ENCODE measurements around the gene IL1RAP.
"Not testable (repeated sequence)": the region's sequence is repeated elsewhere in the genome, so short reads cannot be mapped to it uniquely, and the experiment has no call there.

Gene IL1RAP

DNA sequence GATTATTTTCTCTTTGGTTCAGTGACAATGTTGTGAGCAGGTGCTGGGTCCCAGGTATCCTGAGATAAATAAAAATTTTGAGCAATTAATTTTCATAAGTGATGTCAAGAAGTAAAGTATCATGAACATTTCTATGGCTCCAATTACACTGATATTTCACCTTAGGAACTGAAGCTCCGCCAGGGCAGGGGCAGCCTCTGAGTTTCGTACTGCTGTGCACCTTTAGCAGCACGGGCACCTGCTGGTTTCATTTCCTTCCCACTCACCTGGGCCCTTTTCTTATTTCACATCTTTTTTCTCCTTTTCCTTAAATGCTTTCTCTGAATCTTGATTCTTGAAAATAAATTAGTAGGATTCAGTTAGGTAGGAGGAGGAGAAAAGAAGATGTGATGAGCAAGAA, 1.2 kb upstream of the IL1RAP start:
- DNase-seq: no peak

DNA sequence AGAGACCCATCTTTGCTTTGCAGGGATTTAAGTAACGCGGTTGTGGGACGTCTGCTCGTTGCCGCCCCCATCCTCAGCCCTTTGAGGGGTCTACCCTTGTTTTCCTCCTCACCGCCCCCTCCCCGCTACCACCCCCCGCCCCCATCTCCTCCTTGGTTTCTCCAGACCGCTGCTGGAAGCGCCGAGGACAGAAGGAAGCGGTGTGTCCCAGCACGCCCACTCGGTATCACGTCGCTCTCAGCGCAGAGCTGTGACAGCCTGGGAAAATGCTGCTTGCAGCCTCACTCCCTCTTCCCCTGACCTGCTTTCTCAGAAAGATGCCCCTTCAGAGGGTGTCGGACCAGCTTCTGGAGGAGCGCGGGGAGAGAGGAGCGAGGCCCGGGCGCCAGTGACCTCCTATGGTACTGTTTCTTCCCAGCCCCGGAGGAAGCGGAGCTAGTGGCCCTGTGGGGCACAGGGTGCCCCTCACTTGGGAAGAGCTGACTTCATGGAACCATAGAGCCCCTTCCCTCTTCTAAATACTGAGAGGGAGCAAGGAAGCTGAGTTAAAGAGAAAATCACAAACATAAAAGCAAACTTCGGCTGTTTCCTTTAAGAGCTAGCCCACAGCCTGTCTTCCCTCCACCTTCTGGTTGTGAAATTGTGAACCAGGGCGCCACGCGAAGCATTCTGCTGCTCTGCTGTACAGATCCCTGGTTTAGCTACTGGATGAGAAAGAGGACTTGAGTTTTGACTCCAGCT, 698 bp downstream of the IL1RAP start:
- DNase-seq: no peak

DNA sequence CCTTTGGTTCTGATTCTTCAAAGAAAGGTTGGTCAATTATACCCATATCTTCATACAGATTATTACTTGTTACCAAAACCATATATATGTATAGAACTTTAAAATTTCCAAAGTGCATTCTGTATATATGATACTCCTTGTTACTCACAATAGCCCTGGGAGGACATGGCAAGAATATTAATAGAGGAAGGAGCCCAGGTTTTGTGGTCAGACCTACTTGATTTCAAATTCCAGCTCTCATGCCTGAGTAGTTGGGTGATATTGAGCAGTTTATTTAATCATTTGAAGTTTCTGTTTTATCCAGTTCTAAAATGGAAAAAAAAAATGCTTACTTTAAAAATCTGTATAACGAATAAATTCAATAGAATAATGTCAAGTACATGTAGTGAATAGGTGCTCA, 2.5 kb downstream of the IL1RAP start:
- no peak for DNase-seq

DNA sequence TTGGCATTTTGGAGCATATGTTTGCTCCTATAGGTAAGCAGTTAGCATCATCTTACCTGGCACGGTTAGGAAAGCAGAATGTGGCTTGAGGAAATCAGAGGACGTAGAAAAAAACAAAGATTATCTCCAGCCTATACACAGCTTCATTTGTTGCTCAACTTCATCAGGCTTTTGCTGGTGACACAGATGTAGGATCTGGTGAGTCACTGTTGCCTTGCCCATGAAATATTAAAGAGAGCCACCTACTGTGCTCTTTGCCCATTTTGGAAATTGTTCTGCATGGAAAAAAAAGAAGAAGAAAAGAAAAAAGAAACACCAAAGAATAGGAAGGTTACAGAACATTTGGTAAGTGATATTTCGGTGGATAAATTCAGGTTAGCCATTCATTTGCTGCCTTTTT, 3.8 kb downstream of the IL1RAP start:
- DNase-seq: no peak

DNA sequence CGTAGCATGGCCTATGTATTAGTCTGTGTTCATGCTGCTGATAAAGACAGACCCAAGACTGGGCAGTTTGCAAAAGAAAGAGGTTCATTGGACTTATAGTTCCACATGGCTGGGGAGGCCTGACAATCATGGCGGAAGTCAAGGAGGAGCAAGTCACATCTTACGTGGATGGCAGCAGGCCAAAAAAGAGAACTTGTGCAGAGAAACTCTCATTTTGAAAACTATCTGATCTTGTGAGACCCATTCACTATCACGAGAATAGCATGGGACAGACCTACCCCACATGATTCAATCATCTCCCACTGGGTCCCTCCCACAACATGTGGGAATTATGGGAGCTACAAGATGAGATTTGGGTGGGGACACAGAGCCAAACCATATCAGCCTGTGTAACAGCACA, 4.6 kb downstream of the IL1RAP start:
- not testable (repeated sequence) for DNase-seq

DNA sequence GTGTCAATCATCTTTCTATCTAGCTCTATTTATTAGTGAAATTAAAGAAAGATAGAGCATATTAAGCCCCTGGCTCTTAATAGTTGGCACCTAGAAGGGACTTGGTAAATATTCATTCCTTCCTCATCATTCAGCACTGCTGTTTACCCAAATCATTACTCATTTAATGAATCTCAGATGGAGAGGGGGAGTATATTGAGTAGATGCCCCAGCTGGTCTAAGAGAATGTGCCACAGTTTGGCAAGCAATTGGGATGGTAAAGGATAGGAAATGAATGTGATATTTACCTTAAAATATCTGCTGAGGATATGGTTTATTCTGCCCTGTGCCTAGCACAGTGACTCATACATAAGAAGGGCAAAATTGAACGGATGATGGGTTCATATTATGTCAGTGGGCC, 6.0 kb downstream of the IL1RAP start:
- DNase-seq: no peak

DNA sequence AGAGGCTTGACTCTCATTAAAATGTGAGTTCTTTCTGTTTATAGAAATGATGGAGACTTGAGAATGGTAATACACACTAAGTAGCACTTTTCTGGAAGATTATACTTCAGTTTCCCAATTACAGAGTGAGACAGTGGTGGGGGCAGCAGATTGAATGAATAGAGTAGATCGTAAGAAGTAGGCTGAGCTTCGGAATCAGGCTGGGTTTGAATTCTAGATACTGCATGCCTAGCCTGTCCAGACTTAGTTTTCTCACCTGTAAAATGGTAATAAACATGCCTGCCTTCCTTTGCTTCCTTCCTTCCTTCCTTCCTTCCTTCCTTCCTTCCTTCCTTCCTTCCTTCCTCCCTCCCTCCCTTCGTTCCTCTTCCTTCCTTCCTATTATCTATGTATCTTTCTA, 8.1 kb downstream of the IL1RAP start:
- DNase-seq: no peak

DNA sequence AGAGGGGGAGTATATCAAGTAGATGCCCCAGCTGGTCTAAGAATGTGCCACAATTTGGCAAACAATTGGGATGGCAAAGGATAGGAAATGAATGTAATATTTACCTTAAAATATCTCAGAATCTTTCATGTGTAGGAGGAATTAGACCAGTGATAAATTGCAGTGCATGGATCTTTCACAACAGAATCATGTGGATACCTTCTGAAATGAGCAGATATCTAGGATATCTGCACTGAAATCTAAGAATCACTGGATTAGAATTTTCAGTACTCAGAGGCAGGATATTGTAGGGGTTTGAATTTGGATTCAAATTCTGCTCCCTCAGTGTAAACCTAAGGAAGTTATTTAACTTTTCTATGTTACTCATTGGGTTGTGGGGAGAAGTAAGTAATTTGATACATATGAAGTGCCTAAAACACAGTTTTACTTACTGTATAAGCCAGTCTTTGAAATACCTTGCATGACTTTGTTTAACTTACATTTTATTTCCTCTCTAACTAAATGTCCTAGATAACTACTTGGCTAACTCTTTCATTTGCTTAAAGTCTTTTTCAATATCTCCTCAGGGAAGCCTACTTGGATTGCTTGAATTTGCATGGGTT, 8.8 kb downstream of the IL1RAP start:
- DNase-seq: no peak

DNA sequence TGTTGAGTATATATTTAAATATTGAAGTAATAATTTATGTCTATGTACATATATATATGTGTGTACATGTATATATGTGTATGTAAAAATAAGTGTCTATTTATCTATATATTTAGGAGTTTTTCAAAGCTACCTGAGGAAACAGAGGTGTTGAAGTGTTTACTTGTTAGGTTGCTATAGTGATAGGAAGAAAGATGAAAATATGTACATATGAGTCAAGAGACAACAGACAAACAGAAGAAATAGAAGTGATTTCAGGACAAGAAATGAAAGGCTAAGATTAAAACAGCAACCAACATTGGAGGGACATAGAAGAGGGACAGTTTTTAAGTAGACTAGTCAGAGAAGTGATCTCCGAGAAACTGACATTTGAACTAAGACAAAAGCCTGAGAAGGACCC, 11.1 kb downstream of the IL1RAP start:
- DNase-seq: no peak

DNA sequence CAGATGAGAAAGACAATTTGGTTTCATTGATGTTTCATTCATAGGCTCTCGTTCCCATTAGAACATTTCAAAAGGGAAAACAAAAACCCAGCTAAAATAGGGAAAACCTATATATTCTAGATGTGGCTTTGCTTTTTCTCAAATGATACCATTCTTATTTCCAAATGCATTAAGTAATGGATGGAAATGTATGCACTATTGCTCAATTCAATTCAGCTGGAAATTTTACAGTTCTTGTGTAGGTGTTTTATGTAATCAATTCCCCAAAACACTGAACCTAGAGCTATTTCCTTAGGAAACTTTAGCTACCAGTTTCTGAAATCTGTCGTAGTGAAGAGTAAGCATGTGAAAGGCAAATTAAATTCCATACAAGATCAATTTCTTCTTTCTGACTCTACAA, 11.7 kb downstream of the IL1RAP start:
- DNase-seq: no peak

DNA sequence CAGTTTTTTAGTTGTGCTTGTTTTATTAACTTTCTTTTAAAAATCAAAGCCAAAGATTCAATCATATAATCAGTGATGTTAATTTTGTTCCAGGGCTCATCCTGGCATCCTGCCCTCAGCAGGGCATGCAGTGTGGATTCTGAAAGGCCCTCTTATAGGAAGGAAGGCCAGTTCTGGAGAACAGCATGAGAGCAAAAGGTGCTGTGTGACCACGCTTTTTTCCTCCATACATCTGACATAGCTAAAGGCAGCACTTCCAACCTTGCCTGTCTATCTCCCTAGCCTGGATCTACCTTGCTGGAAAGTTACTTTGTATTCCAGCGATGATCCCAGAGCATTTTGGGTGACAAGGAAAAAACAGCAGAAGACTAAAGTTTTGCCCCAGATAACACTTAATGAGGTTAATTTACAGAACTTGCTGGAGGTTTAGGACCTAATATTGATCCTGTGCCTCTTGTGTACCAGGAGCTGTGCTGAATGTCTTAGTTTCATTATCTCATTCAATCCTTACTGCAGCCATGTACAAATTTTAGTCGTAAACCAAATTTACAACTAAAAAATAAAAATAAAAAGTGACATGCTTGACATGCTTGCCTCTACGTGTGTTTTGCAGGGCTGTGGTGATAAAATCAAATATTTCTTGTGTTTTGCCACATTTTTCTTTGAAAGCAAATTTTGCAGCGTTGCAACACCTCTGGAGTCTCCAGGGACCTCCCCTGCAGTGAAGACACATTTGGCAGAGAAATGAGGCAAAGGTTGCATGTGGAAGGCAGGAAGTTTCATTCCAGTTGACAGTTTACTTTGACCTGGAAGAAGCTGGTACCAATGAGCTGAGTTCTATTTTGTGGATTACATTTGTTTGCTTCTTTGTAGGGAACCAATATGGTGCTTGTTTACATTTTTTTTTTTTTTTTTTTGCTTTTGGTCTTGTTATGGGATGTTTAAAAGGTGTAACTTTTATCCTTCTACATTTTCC, 13.2 kb downstream of the IL1RAP start:
- DNase-seq: no peak

DNA sequence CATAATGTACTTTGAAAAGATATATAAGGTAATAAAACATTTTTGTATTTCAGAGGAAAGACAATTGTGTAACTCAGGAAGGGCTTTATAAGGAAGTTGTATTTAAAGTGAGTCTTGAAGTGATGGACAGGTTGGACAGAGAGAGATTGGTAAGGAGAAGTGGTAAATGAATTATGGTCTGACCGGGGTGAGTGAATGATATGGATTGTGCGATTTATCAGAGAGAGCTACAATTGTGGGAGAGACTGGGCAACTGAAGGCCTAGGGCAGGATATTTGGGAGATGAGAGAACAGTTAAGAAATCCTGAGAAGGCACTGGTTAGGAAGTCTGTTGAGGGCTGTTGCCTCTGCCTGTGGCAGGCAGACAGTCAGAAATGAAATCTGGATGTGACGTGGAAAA, 14.8 kb downstream of the IL1RAP start:
- DNase-seq: no peak

DNA sequence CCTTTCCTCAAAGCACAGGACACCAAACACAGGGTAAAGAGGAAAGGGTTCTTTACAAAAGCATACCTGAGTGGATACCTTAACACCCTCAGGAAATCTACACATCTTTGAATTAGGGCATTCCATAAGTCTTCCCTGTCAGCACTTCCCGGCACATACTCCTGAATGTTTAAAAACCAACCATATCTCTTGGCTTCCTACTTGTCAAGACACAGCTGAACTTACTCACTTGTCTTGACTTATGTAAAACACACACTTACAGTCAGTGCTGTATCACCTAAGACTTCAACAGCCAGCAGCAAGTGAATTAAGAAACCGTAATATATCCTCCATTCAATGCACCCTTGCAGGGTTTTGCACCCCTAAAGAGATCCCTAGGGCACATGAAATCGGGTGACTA, 17.5 kb downstream of the IL1RAP start:
- DNase-seq: no peak

DNA sequence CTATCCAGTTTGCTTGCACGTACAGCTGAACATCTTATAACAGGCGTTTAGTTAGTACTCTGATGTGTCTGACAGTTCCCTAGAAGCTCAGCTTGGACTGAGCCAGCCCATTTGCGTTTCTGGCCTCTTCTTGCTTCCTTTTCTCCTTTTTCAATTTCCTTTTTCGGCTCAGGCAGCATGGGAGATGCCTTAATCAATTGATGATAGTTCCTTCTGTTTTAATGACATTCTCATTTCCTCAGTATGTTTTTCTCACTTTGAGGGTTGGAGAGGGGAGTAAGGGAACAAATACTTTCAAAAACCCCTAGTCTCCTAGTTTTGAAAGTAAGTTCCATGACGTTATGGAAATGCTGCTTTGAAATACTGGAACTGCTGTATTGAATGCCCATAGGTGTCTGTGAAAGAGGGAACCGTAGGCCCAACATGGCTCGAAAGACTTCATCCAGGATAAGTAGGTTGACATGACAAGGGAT, 18.9 kb downstream of the IL1RAP start:
- no peak for DNase-seq

DNA sequence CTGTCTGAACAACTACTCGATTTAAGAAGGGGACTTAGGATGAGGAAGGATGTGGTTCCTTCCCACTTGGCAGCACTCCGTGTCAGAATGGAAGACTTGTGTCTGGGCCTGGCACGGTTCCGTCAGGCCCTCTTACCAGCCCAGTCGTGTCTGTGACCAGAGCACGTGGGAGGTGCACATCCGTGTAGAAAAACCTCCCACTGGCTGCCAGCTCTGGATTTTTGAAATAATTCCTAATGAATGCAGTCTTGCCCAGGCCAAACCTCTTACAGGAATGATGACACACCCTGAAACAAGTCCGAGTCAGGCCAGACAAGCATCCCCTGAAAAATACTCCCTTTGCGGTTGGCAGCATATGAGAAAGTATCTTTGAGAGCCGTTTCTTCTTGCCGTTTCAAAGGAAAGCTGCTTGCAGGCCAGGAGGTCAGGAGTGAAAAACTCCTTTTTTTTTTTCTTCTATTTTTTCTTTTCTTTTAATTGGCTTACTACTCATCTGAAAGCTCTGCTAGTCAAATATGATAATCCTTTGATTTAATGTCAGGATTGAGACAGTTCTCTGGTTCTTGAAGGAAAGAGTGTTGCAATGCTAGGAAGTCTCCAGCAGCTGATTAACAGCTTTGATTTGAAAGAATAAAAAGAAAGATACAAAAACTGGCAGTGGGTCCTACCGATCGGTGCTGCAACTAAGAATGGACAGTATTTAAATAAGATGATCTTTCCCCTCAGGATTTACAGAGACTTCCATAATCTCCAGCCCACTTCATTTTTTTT, 19.8 kb downstream of the IL1RAP start:
- DNase-seq: peak; percentile 33

DNA sequence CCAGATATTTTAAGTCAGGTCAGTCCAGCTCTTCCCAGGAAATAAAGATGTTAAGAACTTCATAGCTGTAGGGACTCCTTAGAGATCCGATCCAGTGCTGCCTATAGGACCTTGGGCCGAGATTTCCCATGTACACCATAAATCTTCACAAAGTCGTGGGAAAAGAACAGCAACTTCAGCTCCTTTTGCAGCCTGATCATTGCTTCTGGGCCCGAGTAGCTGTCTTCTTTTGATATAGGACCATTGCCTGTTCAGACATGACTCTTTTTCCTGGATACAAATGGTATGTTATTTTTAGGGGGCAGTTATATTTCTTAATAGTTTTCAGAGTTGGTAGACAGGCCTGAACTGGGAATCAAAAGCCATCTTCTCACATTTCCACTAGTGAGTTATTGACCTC, 20.5 kb downstream of the IL1RAP start:
- no peak for DNase-seq

DNA sequence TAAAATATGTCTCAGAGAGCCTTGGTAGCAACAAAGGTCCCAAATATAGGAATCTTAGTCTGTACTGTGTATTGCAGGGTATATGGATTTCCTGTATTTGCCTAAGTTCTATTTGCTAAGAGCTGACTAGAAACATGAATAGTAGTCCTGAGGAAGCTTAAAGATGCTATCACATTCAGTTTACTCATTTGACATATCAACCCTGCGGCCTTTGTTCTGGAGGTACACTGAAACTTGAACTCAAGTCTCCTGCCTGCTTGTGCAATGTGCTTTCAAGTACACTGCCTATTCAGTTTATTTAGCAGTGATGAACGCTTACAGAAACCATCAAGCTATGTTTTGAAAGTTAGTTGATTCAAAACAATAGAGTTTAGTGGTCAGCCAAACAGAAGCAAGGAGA, 21.1 kb downstream of the IL1RAP start:
- DNase-seq: no peak

DNA sequence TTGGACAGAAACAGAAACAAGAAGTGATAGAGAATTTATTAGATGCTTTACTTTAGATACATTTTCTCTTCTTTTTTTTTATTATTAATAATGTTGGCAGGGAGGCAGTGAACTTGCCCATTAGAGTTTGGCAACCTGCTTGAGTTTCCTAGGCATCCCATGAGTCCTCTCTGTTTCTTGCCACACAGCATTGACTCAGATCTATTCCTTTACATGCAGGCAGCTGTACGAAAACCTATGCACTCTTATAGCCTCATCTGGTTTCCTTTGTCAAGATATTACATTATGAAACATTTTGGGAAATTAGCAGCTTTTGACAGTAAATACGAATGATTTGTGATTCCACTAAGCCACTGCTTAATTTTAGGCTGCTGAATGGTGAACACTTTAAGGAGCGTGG, 23.3 kb downstream of the IL1RAP start:
- DNase-seq: no peak

DNA sequence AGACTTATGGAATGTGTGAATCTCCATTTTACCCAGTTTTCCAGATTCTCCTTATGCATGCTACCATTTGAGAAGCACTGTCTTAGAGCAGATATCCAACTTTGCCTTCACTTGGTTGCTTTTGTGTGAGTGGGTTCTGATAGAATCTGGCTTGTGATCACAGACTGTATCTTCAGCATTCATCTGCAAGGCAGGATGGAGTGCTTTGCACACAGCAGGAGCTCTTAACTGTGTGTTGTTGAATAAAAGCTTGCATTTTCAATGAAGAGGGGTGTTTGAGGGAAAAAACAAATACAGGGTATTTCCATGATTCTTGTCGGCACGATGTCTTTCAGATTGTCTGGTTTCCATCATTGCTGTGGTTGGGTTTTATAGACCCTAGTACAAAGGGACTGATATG, 24.4 kb downstream of the IL1RAP start:
- DNase-seq: no peak

DNA sequence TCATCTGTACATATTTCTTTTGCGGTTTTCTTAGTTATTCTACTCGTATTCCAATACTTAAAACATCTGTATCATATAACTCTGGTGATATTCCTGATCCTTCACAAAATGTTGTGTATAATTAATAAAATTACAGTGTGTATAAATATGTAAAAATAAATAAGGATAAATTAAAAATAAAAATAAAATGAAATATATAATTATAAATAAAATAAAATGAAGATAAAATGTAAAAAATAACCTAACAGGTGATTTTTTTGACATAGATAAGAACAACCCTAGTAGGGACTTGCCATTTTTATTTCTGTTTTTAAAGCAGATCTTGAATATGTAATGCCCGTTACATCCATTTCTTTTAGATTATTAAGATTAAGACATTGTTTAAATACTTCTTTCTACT, 25.6 kb downstream of the IL1RAP start:
- no peak for DNase-seq

DNA sequence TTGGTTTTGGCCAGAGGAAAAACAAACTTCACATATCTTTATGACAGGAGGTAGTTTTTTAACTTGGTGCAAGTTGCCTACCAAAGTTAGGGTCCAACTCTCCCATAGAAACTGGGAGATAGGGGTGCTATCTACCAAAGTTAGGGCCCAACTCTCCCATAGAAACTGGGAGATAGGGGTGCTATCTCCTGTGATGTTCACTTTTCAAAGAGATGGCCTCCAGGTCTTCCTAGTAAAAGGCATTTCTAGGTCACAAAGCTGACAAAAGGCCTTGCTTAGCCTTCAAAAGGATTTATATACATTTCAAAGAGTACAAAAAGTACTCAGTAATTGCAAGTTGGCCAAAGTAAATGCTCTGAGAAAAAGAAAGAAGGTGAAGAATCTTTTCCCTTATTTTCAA, 27.1 kb downstream of the IL1RAP start:
- no peak for DNase-seq

DNA sequence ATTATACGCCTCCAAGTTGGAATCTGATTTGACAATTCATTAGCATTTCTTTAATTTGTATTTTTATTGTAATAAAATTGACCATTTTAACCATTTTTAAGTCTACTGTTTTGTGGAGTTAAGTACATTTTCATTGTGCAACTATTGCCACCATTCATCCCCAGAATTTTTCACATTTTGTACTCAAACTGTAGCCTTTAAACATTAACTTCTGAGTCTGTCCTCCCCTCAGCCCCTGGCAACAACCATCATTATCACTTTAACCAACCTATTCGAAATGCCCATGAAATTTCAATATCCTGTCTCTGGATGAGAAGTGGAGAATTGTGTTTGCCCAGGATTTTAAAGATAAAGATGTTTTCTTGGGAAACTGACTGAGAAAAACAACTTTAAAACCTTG, 27.7 kb downstream of the IL1RAP start:
- no peak for DNase-seq

DNA sequence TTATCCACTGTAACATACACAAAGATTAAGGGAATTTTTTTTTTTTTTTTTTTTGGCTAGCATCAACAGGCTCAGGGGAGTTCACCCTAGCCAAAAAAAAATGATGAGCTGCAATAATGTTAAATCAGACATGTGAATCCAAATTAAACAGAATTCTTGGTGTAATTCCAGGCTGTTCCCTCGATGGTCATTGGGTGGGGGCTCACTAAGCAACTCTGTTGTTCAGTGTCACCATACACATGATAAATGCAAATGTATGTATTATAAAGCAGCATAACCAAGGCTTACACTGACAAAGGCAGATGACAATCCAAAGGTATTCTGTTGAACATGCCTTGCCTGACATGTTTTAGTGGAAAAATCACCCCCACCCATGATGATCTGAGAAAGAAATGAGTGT, 29.0 kb downstream of the IL1RAP start:
- DNase-seq: no peak
